OCI-M2 (cell line): ENCODE measurements around the gene LIN28B.
"Not testable (repeated sequence)": the region's sequence is repeated elsewhere in the genome, so short reads cannot be mapped to it uniquely, and the experiment has no call there.

Source experiments
- DNase-seq: peaks from one replicate; lab custom pipeline; 2025; ENCODE audit not compliant: unreplicated experiment; lab: John Stamatoyannopoulos, UW

The LIN28B gene

DNA sequence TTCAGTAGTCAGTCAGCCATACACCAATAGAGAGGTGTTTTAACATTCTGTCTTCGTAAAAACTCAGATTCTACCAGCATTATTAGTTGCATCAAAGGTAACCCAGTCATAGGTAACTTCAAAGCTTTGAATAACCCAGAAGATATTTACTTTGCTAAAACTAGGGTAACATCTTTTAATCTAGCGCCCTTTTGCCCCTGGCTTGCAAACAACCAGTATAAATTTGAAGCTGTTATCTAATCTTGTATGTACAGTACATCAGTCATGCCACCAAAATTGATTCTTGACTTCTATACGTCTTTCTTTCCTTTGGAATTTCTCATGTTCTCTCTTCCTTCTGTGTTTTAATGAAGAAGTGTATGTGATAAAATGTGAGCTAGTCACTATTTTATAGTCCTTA lies 109.3 kb downstream of the LIN28B start:
- DNase-seq, result no peak

GRCh38 chr6:105066836-105067235 lies 109.9 kb downstream of the LIN28B start:
- no peak for DNase-seq

- DNase-seq, result no peak
These were observed 110.4 kb downstream of the LIN28B start for GRCh38 chr6:105067329-105067728.

DNA sequence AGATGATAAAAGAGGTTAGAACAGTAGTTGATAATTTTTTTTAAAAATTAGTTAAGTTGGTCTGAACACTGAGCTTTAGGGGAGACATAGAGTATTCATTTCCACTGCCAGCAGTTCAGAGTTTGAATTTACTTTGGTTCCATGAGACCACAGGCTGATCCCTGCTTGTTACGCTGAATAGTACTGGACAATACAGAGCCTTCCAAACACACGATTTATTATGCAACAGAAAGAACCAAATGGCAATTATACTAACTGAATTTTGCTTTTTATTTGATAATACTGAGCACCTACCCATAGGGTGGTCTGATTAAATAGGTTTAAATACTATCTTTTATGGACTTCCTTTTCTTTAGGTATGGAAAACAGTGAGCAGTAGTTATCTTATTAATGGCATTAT lies 111.5 kb downstream of the LIN28B start:
- no peak for DNase-seq

GRCh38 chr6:105069821-105070445 lies 113.0 kb downstream of the LIN28B start:
- DNase-seq, result no peak

DNA sequence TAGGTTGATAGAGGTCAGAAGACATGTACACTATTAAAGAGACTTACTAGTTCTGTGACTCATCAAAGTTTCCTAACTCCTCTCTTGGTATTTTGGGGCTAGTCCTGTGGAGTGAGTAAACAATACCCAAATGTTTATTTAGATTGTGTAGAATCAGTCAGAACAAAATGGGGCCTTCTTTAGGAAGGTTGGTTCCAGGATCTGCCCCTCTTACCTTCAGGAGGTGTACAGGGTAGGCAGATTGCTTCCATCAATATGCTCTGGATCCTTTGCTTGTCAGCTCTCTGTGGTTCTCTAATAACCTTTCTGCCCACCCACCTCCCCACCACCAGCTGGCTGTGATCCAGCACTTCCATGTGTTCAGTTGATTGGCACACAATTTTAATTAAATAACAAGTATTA lies 115.9 kb downstream of the LIN28B start:
- DNase-seq, result no peak

DNA sequence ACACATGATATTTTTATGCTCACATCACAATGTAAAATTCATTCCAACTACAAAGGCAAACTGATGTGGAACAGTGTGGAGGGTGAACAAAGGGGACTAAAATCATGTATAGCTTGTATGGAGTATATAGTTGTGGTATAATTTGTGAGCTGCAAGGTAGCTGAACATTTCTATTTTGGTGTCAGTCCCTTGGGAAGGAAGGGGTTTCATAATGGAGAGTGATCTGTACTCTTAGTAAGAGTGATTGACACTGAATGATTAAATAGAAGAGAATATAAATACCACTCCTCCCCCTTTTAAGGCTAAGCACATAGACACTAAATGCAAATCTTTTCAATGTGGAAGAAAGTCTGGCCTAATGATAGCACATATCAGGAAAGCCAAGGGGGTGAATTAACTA lies 118.3 kb downstream of the LIN28B start:
- DNase-seq, result no peak

- DNase-seq, result not testable (repeated sequence)
These were observed 119.5 kb downstream of the LIN28B start for GRCh38 chr6:105076418-105076817.

DNA sequence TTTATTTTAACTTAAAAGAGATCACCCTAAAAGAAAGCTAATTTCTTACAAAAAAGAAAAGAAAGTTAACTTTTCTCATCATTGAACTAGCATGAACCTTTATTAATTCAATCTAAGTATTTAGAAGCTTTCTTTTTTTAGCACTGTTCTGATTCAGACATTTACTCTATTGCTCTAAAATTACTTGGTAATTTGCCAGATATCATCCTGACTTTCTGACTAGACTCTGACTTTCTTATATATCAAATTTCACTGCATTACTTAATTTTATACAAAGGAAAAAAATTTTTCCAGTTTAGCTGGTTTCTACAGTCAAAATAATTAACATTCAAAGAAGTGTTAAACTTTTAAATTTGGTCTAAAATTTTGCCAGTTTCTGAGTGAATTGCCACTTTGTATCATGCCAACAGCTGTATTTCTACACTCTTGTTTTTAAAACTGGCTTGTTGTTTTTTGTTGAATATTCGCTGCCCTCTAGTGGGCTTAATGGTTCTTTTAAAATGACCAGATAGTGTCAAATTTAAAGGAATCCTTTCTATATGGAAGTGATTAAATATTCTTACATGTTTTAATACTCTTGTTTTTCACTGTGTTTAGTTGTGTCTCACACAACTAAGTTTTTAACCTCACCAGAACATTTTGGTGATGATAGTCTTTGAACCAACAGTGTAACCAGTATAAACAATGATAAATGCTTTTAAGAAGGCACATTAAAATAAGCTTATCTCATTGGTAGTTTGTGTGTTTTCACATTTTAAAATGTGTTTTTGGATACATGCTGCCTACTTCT lies 120.9 kb downstream of the LIN28B start:
- DNase-seq, result no peak

- no peak for DNase-seq
These were observed 121.4 kb downstream of the LIN28B start for GRCh38 chr6:105078386-105078708.

GRCh38 chr6:105080279-105080678 lies 123.4 kb downstream of the LIN28B start:
- DNase-seq, result no peak

DNA sequence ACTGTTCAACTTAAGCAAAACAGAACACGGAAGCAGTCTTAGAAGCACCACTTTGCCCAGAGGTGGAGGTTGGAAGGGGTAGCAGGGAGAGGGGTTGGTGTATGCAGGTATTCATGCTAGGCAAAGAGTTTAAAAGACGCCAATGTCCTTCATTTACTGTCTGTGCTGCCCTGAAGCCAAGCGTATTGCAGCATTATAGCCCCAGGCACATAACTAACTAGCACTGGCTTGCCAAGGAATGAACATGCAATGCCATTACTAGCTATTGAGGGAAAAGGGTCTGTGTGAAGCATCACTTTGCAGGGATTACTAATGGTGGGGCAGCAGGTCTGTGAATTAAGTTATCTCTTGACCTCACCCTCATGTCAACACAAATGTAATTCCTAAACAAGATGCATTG lies 124.8 kb downstream of the LIN28B start:
- not testable (repeated sequence) for DNase-seq

DNA sequence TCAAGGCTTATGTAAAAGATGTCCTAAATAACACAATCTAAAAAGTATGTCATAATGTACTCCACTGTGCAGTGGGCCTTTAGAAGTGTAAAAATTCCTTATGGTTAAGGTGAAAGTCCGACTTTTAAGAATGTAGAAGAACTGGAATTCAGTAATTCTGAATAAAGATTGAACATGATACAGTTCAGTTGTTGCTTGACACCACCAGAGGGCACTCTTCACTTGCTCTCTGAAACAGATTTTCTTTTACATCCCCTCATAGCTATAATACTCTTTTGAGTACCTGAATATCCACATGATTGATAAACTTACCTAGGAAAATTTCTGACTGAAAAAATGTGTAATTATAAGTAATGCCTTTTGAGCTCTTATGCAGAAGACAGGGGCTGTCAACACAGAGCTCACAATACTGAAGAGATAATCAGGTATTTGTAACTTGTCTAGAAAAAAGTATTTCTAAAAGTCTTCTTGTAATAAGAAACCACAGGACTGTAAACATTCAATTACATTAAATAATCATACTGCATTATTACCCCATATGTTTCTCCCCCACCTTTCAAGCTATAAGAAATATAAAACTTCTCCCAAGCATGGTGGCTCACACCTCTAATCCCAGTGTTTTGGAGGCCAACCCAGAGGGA lies 130.8 kb downstream of the LIN28B start:
- DNase-seq, result no peak

- no peak for DNase-seq
These were observed 134.4 kb downstream of the LIN28B start for GRCh38 chr6:105091140-105091829.

DNA sequence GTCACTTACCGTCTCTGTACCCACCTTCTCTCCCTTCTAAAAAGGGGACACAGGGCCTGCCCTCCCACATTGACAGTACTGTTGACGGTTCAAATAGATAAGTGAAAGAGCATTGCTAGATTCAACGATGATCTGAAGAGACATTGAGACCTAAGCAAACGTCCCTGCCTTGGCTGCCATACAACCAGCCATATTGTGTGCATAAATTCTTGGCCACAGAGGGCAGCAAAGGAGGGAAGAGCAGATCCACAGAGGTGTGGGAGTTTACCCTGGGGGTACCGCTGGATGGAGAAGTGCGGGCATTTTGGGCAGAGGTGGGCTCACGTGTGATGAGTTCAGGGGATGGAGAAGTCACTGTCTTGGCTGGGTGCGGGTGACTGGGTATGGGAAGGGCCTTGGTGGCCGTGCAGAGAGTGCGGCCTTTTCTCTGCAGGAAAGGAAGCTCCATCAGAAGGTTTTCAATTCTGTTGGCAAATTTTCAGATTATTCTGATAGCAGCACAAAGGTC lies 137.3 kb downstream of the LIN28B start:
- no peak for DNase-seq

GRCh38 chr6:105095139-105095538 lies 138.2 kb downstream of the LIN28B start:
- no peak for DNase-seq

DNA sequence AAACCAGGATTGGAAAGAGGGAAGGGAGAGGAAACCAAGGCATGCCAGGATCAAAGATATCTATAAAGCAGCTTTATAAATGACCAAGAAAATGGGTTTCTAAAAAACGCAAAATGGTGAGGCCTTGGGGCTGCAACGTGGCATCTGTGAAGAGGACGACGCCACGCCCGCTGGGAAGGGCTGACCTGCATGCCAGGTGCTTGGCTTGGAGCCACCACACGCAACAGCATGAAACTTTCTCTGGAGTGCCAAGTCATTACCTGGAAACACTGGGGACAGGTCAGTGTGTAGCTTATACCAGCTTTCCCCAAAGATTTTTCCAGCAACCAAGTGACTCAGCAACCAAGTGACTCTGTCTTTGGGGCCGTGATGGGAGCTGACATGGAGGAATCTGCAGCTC lies 140.4 kb downstream of the LIN28B start:
- DNase-seq, result no peak

GRCh38 chr6:105099371-105099770 lies 142.5 kb downstream of the LIN28B start:
- no peak for DNase-seq

DNA sequence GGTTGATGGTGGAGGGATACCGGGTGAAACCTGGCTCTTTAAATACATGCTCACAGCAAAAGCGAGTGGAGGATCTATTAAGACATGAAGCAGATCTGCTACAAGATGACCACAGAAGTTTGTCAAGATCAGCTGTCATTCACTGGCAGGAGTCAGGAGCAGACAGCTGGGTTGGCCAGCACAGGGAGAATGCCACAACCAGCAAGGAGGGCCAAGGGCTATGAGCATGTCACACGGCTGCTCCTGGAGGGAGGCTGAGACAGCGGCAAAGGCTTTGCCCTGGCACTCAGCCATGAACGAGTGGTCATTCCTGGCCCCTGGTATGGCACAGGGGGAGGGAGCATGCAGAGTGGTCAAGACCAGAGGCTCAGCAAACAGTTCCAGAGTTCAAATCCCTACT lies 145.3 kb downstream of the LIN28B start:
- DNase-seq, result no peak

GRCh38 chr6:105105094-105105493 lies 148.2 kb downstream of the LIN28B start:
- no peak for DNase-seq

DNA sequence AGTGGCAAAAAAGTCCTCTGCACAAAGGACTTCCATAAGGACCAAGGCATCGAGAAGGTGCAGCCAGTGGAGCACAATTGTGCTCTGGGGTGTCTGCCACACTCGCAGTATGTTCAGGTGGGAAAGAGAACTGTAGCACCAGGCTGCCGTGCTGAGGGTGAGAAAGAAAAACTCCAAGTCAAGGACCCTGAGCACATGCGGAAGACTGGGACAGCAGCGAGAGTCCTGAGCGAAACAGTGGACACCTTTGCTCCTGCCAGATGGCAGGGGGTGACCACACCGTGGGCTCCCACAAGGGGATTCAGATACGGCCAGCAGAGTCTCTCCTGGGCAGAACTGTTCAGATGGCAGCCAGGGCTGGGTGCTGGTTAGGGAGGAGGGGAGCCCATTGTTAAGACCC lies 149.4 kb downstream of the LIN28B start:
- no peak for DNase-seq

- no peak for DNase-seq
These were observed 150.3 kb downstream of the LIN28B start for GRCh38 chr6:105107207-105107606.
